Glutamatergic neuron (in vitro differentiated cells): ENCODE data around the gene KCNMB2. TPM values are rescaled to one million over a fixed set of nuclear protein-coding genes. Genes with fewer than 3 reads are reported as not detected.
"Not testable (repeated sequence)": the region's sequence is repeated elsewhere in the genome, so short reads cannot be mapped to it uniquely, and the experiment has no call there.

Source experiments
- DNase-seq: peaks from one replicate; pipeline ENCODE4 v3.0.0; 2022
- H3K27ac Mint-ChIP-seq: one replicate; pipeline ENCODE4 v1.8.0; 2020; ENCODE audit warnings: mild to moderate bottlenecking, mixed read lengths, inconsistent platforms; ENCODE audit not compliant: unreplicated experiment
- H3K27me3 Mint-ChIP-seq: one replicate; pipeline ENCODE4 v1.8.0; 2020; ENCODE audit warnings: mild to moderate bottlenecking, moderate library complexity, mixed read lengths, inconsistent platforms; ENCODE audit not compliant: unreplicated experiment
- H3K36me3 Mint-ChIP-seq: one replicate; pipeline ENCODE4 v1.8.0; 2020; ENCODE audit warnings: mild to moderate bottlenecking, mixed read lengths, inconsistent platforms; ENCODE audit not compliant: unreplicated experiment
- H3K4me1 Mint-ChIP-seq: one replicate; pipeline ENCODE4 v1.8.0; 2020; ENCODE audit warnings: mild to moderate bottlenecking, low read depth, mixed read lengths, inconsistent platforms; ENCODE audit not compliant: unreplicated experiment
- H3K4me3 Mint-ChIP-seq: one replicate; pipeline ENCODE4 v1.8.0; 2020; ENCODE audit warnings: mild to moderate bottlenecking, mixed read lengths, inconsistent platforms; ENCODE audit not compliant: unreplicated experiment
- H3K9me3 Mint-ChIP-seq: one replicate; pipeline ENCODE4 v1.8.0; 2020; ENCODE audit warnings: mild to moderate bottlenecking, moderate library complexity, mixed read lengths, inconsistent platforms; ENCODE audit not compliant: unreplicated experiment
- CTCF ChIP-seq: fragments of 200-600 bp; sonication (generic); IDR thresholded peaks from one replicate; pipeline ENCODE4 v1.5.0; 2021; ENCODE audit not compliant: partially characterized antibody, unreplicated experiment
- total RNA-seq: library from RNA; stranded (reverse); fragmentation: NEBNext Ultra II Directional; extraction: Animal tissue kit (Norgen Biotek cat#: 25700); gene quantifications from one replicate; pipeline ENCODE4 v1.2.1, GENCODE V29; 2021; ENCODE audit not compliant: unreplicated experiment

The KCNMB2 gene
- total RNA-seq, 1 donor from 2014 or later = 0.47 TPM

GRCh38 chr3:178513546-178514380, 22.5 kb upstream of the KCNMB2 start:
- TF ChIP-seq CTCF = no peak
- Mint-ChIP-seq H3K4me1 (peaks cover 2% of the 10 kb centered on the region), H3K27ac (no peak overlapping the region), H3K36me3 (no peaks in the 10 kb centered on the region), H3K4me3 (no peak overlapping the region), H3K27me3 (no peaks in the 10 kb centered on the region), H3K9me3 (peaks cover 2% of the 10 kb centered on the region)
- DNase-seq = no peak

GRCh38 chr3:178514401-178514800, 21.8 kb upstream of the KCNMB2 start:
- Mint-ChIP-seq H3K36me3 (no peaks in the 10 kb centered on the region), H3K9me3 (peaks cover 2% of the 10 kb centered on the region), H3K4me3 (no peak overlapping the region), H3K27ac (no peak overlapping the region), H3K4me1 (peaks cover 2% of the 10 kb centered on the region), H3K27me3 (no peaks in the 10 kb centered on the region)
- no peak for DNase-seq
- TF ChIP-seq CTCF = no peak

- not testable (repeated sequence) for H3K9me3 Mint-ChIP-seq, H3K27me3 Mint-ChIP-seq, H3K4me3 Mint-ChIP-seq, DNase-seq, H3K27ac Mint-ChIP-seq, H3K4me1 Mint-ChIP-seq, H3K36me3 Mint-ChIP-seq
Measured at GRCh38 chr3:178515076-178515744, 21.0 kb upstream of the KCNMB2 start.

- Mint-ChIP-seq H3K36me3 (no peaks in the 10 kb centered on the region), H3K9me3 (peaks cover 2% of the 10 kb centered on the region), H3K27me3 (no peaks in the 10 kb centered on the region), H3K4me3 (no peak overlapping the region), H3K27ac (no peak overlapping the region), H3K4me1 (peaks cover 4% of the 10 kb centered on the region)
- no peak for DNase-seq
- no peak for TF ChIP-seq CTCF
Measured at GRCh38 chr3:178517665-178518334, 18.4 kb upstream of the KCNMB2 start.

GRCh38 chr3:178518660-178519396, 17.4 kb upstream of the KCNMB2 start:
- no peaks in the 10 kb centered on the region for H3K36me3 Mint-ChIP-seq
- no peak overlapping the region for H3K27ac Mint-ChIP-seq
- H3K4me1 Mint-ChIP-seq = peaks cover 4% of the 10 kb centered on the region
- H3K27me3 Mint-ChIP-seq = no peaks in the 10 kb centered on the region
- TF ChIP-seq CTCF = no peak
- no peak overlapping the region for H3K4me3 Mint-ChIP-seq
- peaks cover under 1% of the 10 kb centered on the region for H3K9me3 Mint-ChIP-seq
- DNase-seq = no peak
